Measurements from ENCODE around the gene ARPC1A.

GRCh38 chr7:99314504-99314903 lies 11.2 kb upstream of the ARPC1A start:
- TF ChIP-seq EZH2 (IDR thresholded peaks at IDR 0.05; ENCODE audit: insufficient read depth, low read length) (no peak), CTCF (IDR thresholded peaks at IDR 0.05; ENCODE audit: insufficient read depth, low read depth, low read length) (no peak)
